ENCODE data around the gene GP1BA.

GP1BA gene

DNA sequence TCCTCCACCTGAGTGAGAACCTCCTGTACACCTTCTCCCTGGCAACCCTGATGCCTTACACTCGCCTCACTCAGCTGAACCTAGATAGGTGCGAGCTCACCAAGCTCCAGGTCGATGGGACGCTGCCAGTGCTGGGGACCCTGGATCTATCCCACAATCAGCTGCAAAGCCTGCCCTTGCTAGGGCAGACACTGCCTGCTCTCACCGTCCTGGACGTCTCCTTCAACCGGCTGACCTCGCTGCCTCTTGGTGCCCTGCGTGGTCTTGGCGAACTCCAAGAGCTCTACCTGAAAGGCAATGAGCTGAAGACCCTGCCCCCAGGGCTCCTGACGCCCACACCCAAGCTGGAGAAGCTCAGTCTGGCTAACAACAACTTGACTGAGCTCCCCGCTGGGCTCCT, 679 bp downstream of the GP1BA start:
- Histone ChIP-seq H3K36me3 (ENCODE audit: control insufficient read depth, low read depth, low read length) (peaks cover 11% of the 10 kb centered on the region), H3K9me3 (ENCODE audit: control insufficient read depth, low read depth, low read length) (no peaks in the 10 kb centered on the region), H3K4me3 (ENCODE audit: low read length) (no peak overlapping the region), H3K4me1 (ENCODE audit: control insufficient read depth, low read depth, low read length) (peaks cover 2% of the 10 kb centered on the region), H3K9ac (ENCODE audit: low read length) (no peak overlapping the region), H3K27ac (ENCODE audit: low read length) (no peak overlapping the region), H3K27me3 (ENCODE audit: control insufficient read depth, insufficient read depth, low read length) (no peaks in the 10 kb centered on the region)

DNA sequence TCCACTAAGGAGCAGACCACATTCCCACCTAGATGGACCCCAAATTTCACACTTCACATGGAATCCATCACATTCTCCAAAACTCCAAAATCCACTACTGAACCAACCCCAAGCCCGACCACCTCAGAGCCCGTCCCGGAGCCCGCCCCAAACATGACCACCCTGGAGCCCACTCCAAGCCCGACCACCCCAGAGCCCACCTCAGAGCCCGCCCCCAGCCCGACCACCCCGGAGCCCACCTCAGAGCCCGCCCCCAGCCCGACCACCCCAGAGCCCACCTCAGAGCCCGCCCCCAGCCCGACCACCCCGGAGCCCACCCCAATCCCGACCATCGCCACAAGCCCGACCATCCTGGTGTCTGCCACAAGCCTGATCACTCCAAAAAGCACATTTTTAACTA, 1.6 kb downstream of the GP1BA start:
- Histone ChIP-seq H3K4me1 (ENCODE audit: control insufficient read depth, low read depth, low read length) (peaks cover 5% of the 10 kb centered on the region), H3K9me3 (ENCODE audit: control insufficient read depth, low read depth, low read length) (no peaks in the 10 kb centered on the region), H3K36me3 (ENCODE audit: control insufficient read depth, low read depth, low read length) (peaks cover 14% of the 10 kb centered on the region), H3K9ac (ENCODE audit: low read length) (no peak overlapping the region), H3K4me3 (ENCODE audit: low read length) (no peak overlapping the region), H3K27ac (ENCODE audit: low read length) (no peak overlapping the region), H3K27me3 (ENCODE audit: control insufficient read depth, insufficient read depth, low read length) (no peaks in the 10 kb centered on the region)

- Histone ChIP-seq H3K27ac (ENCODE audit: low read length) (no peak overlapping the region), H3K4me3 (ENCODE audit: low read length) (no peak overlapping the region), H3K9ac (ENCODE audit: low read length) (no peak overlapping the region), H3K36me3 (ENCODE audit: control insufficient read depth, low read depth, low read length) (peaks cover 14% of the 10 kb centered on the region), H3K4me1 (ENCODE audit: control insufficient read depth, low read depth, low read length) (peaks cover 10% of the 10 kb centered on the region), H3K27me3 (ENCODE audit: control insufficient read depth, insufficient read depth, low read length) (no peaks in the 10 kb centered on the region), H3K9me3 (ENCODE audit: control insufficient read depth, low read depth, low read length) (no peaks in the 10 kb centered on the region)
Measured at GRCh38 chr17:4934173-4934979, 2.3 kb downstream of the GP1BA start.

- H3K9me3 ChIP-seq (ENCODE audit: control insufficient read depth, low read depth, low read length), result no peaks in the 10 kb centered on the region
- no peak overlapping the region for H3K27ac ChIP-seq (ENCODE audit: low read length)
- H3K27me3 ChIP-seq (ENCODE audit: control insufficient read depth, insufficient read depth, low read length), result no peaks in the 10 kb centered on the region
- peaks cover 10% of the 10 kb centered on the region for H3K4me1 ChIP-seq (ENCODE audit: control insufficient read depth, low read depth, low read length)
- H3K36me3 ChIP-seq (ENCODE audit: control insufficient read depth, low read depth, low read length), result peaks cover 14% of the 10 kb centered on the region
- H3K4me3 ChIP-seq (ENCODE audit: low read length), result no peak overlapping the region
- H3K9ac ChIP-seq (ENCODE audit: low read length), result no peak overlapping the region
Measured at GRCh38 chr17:4935650-4936049, 3.6 kb downstream of the GP1BA start.

GRCh38 chr17:4936436-4936835, 4.4 kb downstream of the GP1BA start:
- Histone ChIP-seq H3K4me1 (ENCODE audit: control insufficient read depth, low read depth, low read length) (peaks cover 13% of the 10 kb centered on the region), H3K9ac (ENCODE audit: low read length) (no peak overlapping the region), H3K9me3 (ENCODE audit: control insufficient read depth, low read depth, low read length) (no peaks in the 10 kb centered on the region), H3K27ac (ENCODE audit: low read length) (no peak overlapping the region), H3K4me3 (ENCODE audit: low read length) (no peak overlapping the region), H3K36me3 (ENCODE audit: control insufficient read depth, low read depth, low read length) (peaks cover 12% of the 10 kb centered on the region), H3K27me3 (ENCODE audit: control insufficient read depth, insufficient read depth, low read length) (no peaks in the 10 kb centered on the region)

DNA sequence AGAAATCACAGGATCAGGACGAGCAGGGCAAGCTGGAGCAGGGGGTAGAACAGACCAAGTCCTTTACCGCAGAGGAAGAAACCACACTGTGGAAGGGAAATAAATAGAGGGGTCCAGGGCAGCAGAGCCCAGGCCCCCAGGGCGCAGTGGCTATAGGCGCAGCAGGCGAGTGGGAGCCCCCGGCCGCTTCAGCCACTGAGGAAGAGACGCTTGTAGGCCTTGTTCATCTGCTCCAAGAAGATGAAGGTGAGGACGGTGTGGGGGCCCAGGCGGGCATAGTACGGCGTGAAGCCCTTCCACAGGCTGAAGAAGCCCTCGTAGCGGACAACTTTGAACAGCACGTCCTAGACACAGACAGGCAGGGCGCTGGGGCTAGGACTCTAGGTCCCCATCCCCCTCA, 5.5 kb downstream of the GP1BA start:
- Histone ChIP-seq H3K4me3 (ENCODE audit: low read length) (no peak overlapping the region), H3K36me3 (ENCODE audit: control insufficient read depth, low read depth, low read length) (peaks cover 15% of the 10 kb centered on the region), H3K4me1 (ENCODE audit: control insufficient read depth, low read depth, low read length) (peaks cover 13% of the 10 kb centered on the region), H3K9me3 (ENCODE audit: control insufficient read depth, low read depth, low read length) (no peaks in the 10 kb centered on the region), H3K9ac (ENCODE audit: low read length) (no peak overlapping the region), H3K27ac (ENCODE audit: low read length) (no peak overlapping the region), H3K27me3 (ENCODE audit: control insufficient read depth, insufficient read depth, low read length) (no peaks in the 10 kb centered on the region)

DNA sequence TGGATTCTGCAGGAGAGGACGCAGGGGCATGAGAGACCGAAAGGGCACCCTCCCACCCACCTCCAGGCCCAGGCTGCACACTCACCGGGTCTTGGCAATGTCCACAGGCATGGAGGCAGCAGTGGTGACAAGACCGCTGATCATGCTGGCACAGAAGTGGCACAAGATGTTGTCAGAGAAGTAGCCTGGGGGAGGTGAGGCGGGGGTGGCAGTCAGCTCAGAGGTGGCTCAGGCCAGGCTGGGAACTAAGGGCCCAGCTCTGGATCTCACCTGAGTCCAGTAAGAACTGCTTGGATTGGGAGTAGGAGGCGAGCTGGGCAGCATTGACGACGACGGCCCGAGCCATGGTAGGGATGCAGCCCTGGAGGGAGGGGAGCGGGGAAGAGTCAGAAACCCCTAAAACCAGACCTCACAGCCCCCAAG, 6.0 kb downstream of the GP1BA start:
- H3K27ac ChIP-seq (ENCODE audit: low read length), result no peak overlapping the region
- peaks cover 13% of the 10 kb centered on the region for H3K4me1 ChIP-seq (ENCODE audit: control insufficient read depth, low read depth, low read length)
- no peak overlapping the region for H3K9ac ChIP-seq (ENCODE audit: low read length)
- H3K4me3 ChIP-seq (ENCODE audit: low read length), result no peak overlapping the region
- H3K36me3 ChIP-seq (ENCODE audit: control insufficient read depth, low read depth, low read length), result peaks cover 20% of the 10 kb centered on the region
- H3K27me3 ChIP-seq (ENCODE audit: control insufficient read depth, insufficient read depth, low read length), result no peaks in the 10 kb centered on the region
- no peaks in the 10 kb centered on the region for H3K9me3 ChIP-seq (ENCODE audit: control insufficient read depth, low read depth, low read length)

DNA sequence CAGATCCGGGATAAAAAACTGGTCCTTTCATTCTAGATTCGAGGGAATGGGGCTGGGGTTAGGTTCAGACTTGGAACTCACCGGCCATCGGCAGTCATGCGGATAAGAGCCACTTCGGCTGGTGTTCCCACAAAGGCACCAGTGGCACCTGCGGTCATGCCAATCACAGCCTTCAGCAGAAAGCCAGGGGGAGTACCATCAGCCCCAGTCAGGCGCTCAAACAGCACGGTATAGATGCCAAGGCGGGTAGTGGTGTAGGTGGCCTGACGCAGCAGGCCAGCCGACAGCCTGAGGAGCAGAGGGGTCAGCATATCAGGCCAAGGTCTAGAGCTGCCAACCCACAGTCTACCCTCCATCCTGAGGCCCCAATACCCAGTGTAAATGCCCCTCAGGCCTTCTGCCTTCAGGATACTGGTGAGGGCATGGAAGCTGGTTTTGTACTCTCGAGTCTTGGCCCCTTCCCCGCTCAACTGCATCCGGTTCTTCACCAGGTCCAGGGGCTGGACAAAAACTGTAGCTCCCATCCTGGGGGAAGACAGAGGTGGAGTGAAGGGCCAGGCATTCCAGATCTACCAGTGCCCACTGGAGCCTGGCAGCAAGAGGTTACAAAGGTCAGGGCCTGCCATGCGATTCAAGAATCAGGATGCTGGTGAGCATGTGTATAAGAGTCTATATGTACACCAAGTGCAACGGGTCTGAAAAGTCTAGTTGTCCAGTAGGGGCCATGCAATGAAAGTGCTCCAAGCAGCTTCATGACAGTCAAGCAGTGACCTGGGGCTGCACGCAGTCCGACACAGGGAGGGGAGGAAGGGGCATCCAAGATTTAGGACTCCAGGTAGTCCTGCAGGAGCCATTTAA, 6.8 kb downstream of the GP1BA start:
- H3K4me3 ChIP-seq (ENCODE audit: low read length), result peak overlapping the region; percentile 63
- H3K36me3 ChIP-seq (ENCODE audit: control insufficient read depth, low read depth, low read length), result peaks cover 27% of the 10 kb centered on the region
- H3K9me3 ChIP-seq (ENCODE audit: control insufficient read depth, low read depth, low read length), result no peaks in the 10 kb centered on the region
- H3K27ac ChIP-seq (ENCODE audit: low read length), result peak overlapping the region; percentile 70
- H3K9ac ChIP-seq (ENCODE audit: low read length), result peak overlapping the region; percentile 93
- no peaks in the 10 kb centered on the region for H3K27me3 ChIP-seq (ENCODE audit: control insufficient read depth, insufficient read depth, low read length)
- peaks cover 13% of the 10 kb centered on the region for H3K4me1 ChIP-seq (ENCODE audit: control insufficient read depth, low read depth, low read length)

DNA sequence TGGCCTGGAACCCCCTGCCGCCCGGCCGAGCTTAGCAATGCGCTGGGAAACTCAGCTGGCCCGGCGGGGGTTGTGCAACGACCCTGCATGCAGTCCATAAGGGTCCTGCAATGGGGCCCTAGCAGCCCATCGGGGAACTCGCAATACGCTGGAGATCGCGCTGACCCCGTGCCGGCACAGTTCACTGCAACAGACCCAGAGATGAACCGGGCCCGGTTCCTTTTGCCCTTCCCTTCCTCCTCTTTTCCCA, 7.4 kb downstream of the GP1BA start:
- Histone ChIP-seq H3K9ac (ENCODE audit: low read length) (peak overlapping the region; percentile 93), H3K4me1 (ENCODE audit: control insufficient read depth, low read depth, low read length) (peaks cover 13% of the 10 kb centered on the region), H3K27ac (ENCODE audit: low read length) (peak overlapping the region; percentile 70), H3K27me3 (ENCODE audit: control insufficient read depth, insufficient read depth, low read length) (no peaks in the 10 kb centered on the region), H3K36me3 (ENCODE audit: control insufficient read depth, low read depth, low read length) (peaks cover 32% of the 10 kb centered on the region), H3K4me3 (ENCODE audit: low read length) (peak overlapping the region; percentile 63), H3K9me3 (ENCODE audit: control insufficient read depth, low read depth, low read length) (no peaks in the 10 kb centered on the region)

GRCh38 chr17:4939796-4940554, 7.9 kb downstream of the GP1BA start, which contains the start of the genes RNF167 and SLC25A11:
Gene RNF167, plus strand, starts transcription at chr17:4940268. Its CDS starts 642 bp downstream, at chr17:4940910.
Gene SLC25A11, minus strand, starts transcription at chr17:4940046. Its CDS starts 136 bp downstream, at chr17:4939910.
- H3K4me3 ChIP-seq (ENCODE audit: low read length), result peak within 1 kb of the TSS; percentile 63
- H3K27ac ChIP-seq (ENCODE audit: low read length), result peak within 1 kb of the TSS; percentile 70
- peak within 1 kb of the TSS; percentile 93 for H3K9ac ChIP-seq (ENCODE audit: low read length)
- H3K36me3 ChIP-seq (ENCODE audit: control insufficient read depth, low read depth, low read length), result peaks cover 37% of the 10 kb centered on the region
- peaks cover 11% of the 10 kb centered on the region for H3K4me1 ChIP-seq (ENCODE audit: control insufficient read depth, low read depth, low read length)
- H3K9me3 ChIP-seq (ENCODE audit: control insufficient read depth, low read depth, low read length), result no peaks in the 10 kb centered on the region
- no peaks in the 10 kb centered on the region for H3K27me3 ChIP-seq (ENCODE audit: control insufficient read depth, insufficient read depth, low read length)

- Histone ChIP-seq H3K36me3 (ENCODE audit: control insufficient read depth, low read depth, low read length) (peaks cover 42% of the 10 kb centered on the region), H3K9me3 (ENCODE audit: control insufficient read depth, low read depth, low read length) (no peaks in the 10 kb centered on the region), H3K9ac (ENCODE audit: low read length) (peak overlapping the region; percentile 93), H3K4me3 (ENCODE audit: low read length) (peak overlapping the region; percentile 63), H3K4me1 (ENCODE audit: control insufficient read depth, low read depth, low read length) (peaks cover 15% of the 10 kb centered on the region), H3K27ac (ENCODE audit: low read length) (peak overlapping the region; percentile 38), H3K27me3 (ENCODE audit: control insufficient read depth, insufficient read depth, low read length) (no peaks in the 10 kb centered on the region)
Measured at GRCh38 chr17:4940555-4941318, 8.7 kb downstream of the GP1BA start.

Data from iPS-18a (cell line).